Measurements from ENCODE around the gene KRTAP2-2. TPM values are rescaled to one million over a fixed set of nuclear protein-coding genes. Genes with fewer than 3 reads are reported as not detected.
A peak's percentile ranks its signal among the peaks of the same experiment; 100 is the strongest.
"Not testable (repeated sequence)": the region's sequence is repeated elsewhere in the genome, so short reads cannot be mapped to it uniquely, and the experiment has no call there.

Gene KRTAP2-2, protein sequence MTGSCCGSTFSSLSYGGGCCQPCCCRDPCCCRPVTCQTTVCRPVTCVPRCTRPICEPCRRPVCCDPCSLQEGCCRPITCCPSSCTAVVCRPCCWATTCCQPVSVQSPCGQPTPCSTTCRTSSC
- not detected in 2 replicates for total RNA-seq (ENCODE audit: low replicate concordance)

- not testable (repeated sequence) for H3K4me3 Mint-ChIP-seq; H3K27me3 Mint-ChIP-seq (ENCODE audit: insufficient read depth, low read depth); H3K27ac Mint-ChIP-seq; H3K27ac ChIP-seq; H3K4me2 ChIP-seq; H3K36me3 Mint-ChIP-seq; H3K4me1 Mint-ChIP-seq; H3K27me3 ChIP-seq; H3K9ac ChIP-seq; H3K79me2 ChIP-seq (ENCODE audit: low read depth); DNase-seq (ENCODE audit: low spot score); H3K36me3 ChIP-seq; H3K4me1 ChIP-seq; H3F3A ChIP-seq (ENCODE audit: low read depth); H4K20me1 ChIP-seq (ENCODE audit: low read depth); H3K9me3 Mint-ChIP-seq; H2AFZ ChIP-seq (replicated peaks); H3K9me3 ChIP-seq (ENCODE audit: low read depth); H3K4me3 ChIP-seq
These were observed at the start of gene KRTAP2-2 for GRCh38 chr17:41055130-41055529. KRTAP2-2 (minus strand) TSS chr17:41055230; CDS start chr17:41055211, 19 bp downstream.

DNA sequence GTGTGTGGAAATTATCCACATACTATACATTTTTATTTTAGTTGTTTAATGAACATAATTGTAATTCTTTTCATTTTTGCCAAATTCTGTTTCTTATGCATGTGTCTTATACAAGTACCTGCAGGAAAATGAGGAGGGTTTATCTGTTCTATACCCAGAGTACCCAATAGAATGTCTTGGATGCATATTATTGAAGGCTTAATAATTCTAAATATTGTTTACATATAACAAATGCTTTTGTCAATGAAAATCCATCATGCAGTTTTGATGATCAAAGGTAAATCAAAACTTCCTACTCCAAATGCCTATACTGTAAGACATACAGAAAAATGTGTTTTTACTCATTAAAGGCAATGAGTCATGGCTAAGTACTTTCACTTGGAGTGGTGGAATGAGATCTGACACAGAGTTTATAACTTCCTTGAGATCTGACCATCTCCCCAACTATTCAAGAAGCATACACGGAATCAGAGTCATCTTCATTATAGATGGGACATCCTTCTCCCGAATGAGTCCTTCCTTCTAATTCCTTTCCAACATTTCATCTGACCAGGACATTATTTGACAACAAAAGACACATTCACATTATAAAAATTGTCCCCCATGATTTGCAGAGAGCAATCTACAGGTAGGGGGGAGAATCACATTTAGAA lies 49.5 kb upstream of the KRTAP2-2 start:
- not testable (repeated sequence) for H3K36me3 ChIP-seq; H3K4me3 ChIP-seq; H3K27me3 Mint-ChIP-seq (ENCODE audit: insufficient read depth, low read depth); H3K4me1 ChIP-seq; H3K9me3 ChIP-seq (ENCODE audit: low read depth); H3F3A ChIP-seq (ENCODE audit: low read depth); H3K9ac ChIP-seq; H3K79me2 ChIP-seq (ENCODE audit: low read depth); H3K9me3 Mint-ChIP-seq; H3K27me3 ChIP-seq; DNase-seq (ENCODE audit: low spot score); H3K4me2 ChIP-seq; H2AFZ ChIP-seq (replicated peaks); H3K27ac ChIP-seq; H3K36me3 Mint-ChIP-seq; H3K4me1 Mint-ChIP-seq; H3K27ac Mint-ChIP-seq; H3K4me3 Mint-ChIP-seq; H4K20me1 ChIP-seq (ENCODE audit: low read depth)

DNA sequence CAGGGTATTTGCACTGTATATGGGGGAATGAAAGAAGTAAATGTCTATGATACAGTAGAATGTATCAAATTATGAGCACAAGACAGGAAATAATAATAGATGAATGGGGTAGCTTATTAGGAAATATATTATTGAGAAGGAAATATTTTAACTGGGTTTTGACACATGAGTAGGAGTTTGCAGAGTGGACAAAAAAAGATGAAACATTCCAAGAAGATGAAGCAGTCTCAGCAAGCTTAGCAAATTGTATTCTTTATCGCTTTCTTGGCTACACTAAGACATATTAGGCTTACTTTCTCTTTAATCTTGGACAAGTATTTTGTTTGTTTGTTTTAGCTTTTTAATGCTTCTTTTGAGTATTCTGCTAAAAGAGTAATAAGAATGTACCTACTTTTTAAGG lies 48.9 kb upstream of the KRTAP2-2 start:
- Mint-ChIP-seq H3K36me3 (no peaks in the 10 kb centered on the region), H3K4me3 (no peak overlapping the region), H3K4me1 (no peaks in the 10 kb centered on the region), H3K27me3 (ENCODE audit: insufficient read depth, low read depth) (no peaks in the 10 kb centered on the region), H3K9me3 (no peaks in the 10 kb centered on the region), H3K27ac (no peak overlapping the region)
- H3K79me2 ChIP-seq (ENCODE audit: low read depth): no peaks in the 10 kb centered on the region
- H3K9me3 ChIP-seq (ENCODE audit: low read depth): no peaks in the 10 kb centered on the region
- H3K9ac ChIP-seq: no peak overlapping the region
- H4K20me1 ChIP-seq (ENCODE audit: low read depth): no peaks in the 10 kb centered on the region
- H2AFZ ChIP-seq (replicated peaks): no peak overlapping the region
- no peak for DNase-seq (ENCODE audit: low spot score)
- no peaks in the 10 kb centered on the region for H3K4me1 ChIP-seq
- no peaks in the 10 kb centered on the region for H3K27me3 ChIP-seq
- H3K36me3 ChIP-seq: no peaks in the 10 kb centered on the region
- no peak overlapping the region for H3K27ac ChIP-seq
- H3K4me3 ChIP-seq: no peak overlapping the region
- no peak overlapping the region for H3K4me2 ChIP-seq
- H3F3A ChIP-seq (ENCODE audit: low read depth): peaks cover 2% of the 10 kb centered on the region
- TF ChIP-seq EZH2 (IDR thresholded peaks at IDR 0.05) (no peak), EZH2phosphoT487 (IDR thresholded peaks at IDR 0.05) (no peak), CTCF (IDR thresholded peaks at IDR 0.05) (no peak)

DNA sequence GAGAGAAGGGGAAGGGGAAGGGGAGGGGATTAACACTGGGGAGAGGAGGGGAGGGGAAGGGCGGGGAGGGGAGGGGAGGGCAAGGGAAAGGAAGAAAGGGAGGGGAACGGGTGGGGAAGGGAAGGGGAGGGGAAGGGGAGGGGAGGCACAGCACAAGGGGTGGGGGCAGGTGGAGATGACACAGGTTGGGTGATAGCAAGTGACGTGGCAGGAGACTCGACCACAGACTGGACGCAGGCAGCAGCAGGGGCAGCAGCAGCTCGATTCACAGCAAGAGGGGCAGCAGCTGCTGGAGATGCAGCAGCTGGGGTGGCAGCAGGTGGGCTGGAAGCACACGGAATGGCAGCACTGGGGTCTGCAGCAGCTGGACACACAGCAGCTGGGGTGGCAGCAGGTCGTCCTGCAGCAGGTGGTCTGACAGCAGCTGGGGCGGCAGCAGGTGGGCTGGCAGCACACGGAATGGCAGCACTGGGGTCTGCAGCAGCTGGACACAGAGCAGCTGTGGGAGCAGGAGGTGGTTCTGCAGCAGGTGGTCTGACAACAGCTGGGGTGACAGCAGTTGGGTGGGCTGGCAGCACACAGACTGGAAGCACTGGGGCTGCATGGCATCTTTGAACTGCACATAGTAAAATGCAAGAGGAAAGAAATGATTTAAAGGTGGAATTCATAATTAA lies 46.7 kb upstream of the KRTAP2-2 start, which contains the start of gene KRTAP4-16:
Gene KRTAP4-16 (minus strand): TSS at position 624 of the 674 bp plus-strand sequence. CDS start 0 bp downstream, at position 624.
- H3K9ac ChIP-seq: no peak within 1 kb of the TSS
- Mint-ChIP-seq H3K4me3 (no peak within 1 kb of the TSS), H3K27me3 (ENCODE audit: insufficient read depth, low read depth) (no peaks in the 10 kb centered on the region), H3K27ac (no peak within 1 kb of the TSS), H3K4me1 (no peaks in the 10 kb centered on the region), H3K36me3 (no peaks in the 10 kb centered on the region), H3K9me3 (no peaks in the 10 kb centered on the region)
- no peaks in the 10 kb centered on the region for H3K4me1 ChIP-seq
- H3K27ac ChIP-seq: no peak within 1 kb of the TSS
- peak; percentile 13 for DNase-seq (ENCODE audit: low spot score)
- no peaks in the 10 kb centered on the region for H4K20me1 ChIP-seq (ENCODE audit: low read depth)
- no peaks in the 10 kb centered on the region for H3K79me2 ChIP-seq (ENCODE audit: low read depth)
- no peak within 1 kb of the TSS for H3K4me2 ChIP-seq
- no peak within 1 kb of the TSS for H2AFZ ChIP-seq (replicated peaks)
- H3K27me3 ChIP-seq: no peaks in the 10 kb centered on the region
- no peak within 1 kb of the TSS for H3K4me3 ChIP-seq
- H3F3A ChIP-seq (ENCODE audit: low read depth): peaks cover 2% of the 10 kb centered on the region
- TF ChIP-seq EZH2phosphoT487 (IDR thresholded peaks at IDR 0.05) (no peak), EZH2 (IDR thresholded peaks at IDR 0.05) (no peak), CTCF (IDR thresholded peaks at IDR 0.05) (no peak)
- H3K9me3 ChIP-seq (ENCODE audit: low read depth): no peaks in the 10 kb centered on the region
- no peaks in the 10 kb centered on the region for H3K36me3 ChIP-seq

DNA sequence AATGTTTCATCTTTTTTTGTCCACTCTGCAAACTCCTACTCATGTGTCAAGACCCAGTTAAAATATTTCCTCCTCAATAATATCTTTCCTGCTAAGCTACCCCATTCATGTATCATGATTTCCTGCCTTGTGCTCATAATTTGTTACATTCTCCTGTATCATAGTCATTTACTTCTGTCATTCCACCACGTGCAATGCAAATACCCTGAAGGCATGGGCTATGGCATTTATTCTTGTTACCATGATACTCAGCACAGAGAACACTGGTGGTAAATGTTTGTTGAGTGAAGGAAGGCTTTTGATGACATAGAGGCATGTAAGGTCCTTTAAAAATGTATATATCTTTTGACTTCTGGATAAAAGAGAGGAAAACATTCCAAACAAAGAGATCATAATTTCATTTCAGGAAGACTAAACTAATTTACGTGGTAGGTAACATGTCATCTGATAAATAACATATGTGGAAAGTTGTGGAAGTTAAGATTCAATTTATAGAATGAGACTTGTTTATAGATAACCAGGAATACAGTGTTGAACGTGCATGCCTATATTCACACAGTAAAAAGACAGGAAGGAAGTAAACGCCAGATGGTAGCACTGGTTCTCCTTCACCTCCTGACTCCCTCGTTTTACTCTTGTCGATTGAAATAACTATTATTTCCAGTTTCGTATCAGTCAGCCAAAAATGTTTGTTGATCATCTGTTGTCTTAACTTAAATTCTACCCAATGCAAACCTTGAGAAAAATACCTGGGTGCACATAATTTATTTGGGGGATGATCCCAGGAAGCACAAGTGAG lies 44.9 kb upstream of the KRTAP2-2 start:
- H2AFZ ChIP-seq (replicated peaks); H3K9me3 ChIP-seq (ENCODE audit: low read depth): not testable (repeated sequence)

More for the DNA sequence above, 44.9 kb upstream of the KRTAP2-2 start:
- H3K27me3 ChIP-seq; H4K20me1 ChIP-seq (ENCODE audit: low read depth); H3K4me2 ChIP-seq; H3K79me2 ChIP-seq (ENCODE audit: low read depth); H3K4me1 Mint-ChIP-seq; H3K4me3 ChIP-seq; H3K36me3 ChIP-seq; H3K36me3 Mint-ChIP-seq; H3K9me3 Mint-ChIP-seq; H3K9ac ChIP-seq; H3K27ac ChIP-seq; H3F3A ChIP-seq (ENCODE audit: low read depth); H3K27me3 Mint-ChIP-seq (ENCODE audit: insufficient read depth, low read depth); H3K4me1 ChIP-seq; DNase-seq (ENCODE audit: low spot score); H3K4me3 Mint-ChIP-seq; H3K27ac Mint-ChIP-seq: not testable (repeated sequence)

All from neural progenitor cell (in vitro differentiated cells).